GF-D8 (cell line): Measurements from ENCODE around the gene PMPCA.
A peak's percentile ranks its signal among the peaks of the same experiment; 100 is the strongest.

Source experiments
- DNase-seq: peaks from one replicate; lab custom pipeline; 2025; lab: John Stamatoyannopoulos, UW

PMPCA gene

GRCh38 chr9:136373300-136374182 is 36.9 kb upstream of the PMPCA start, which contains the start of gene CARD9:
CARD9 (minus strand) TSS chr9:136373669; CDS start chr9:136372078, 1,591 bp downstream.
- DNase-seq: peak; percentile 72

- no peak for DNase-seq
Measured at GRCh38 chr9:136374183-136374575, 36.3 kb upstream of the PMPCA start.

- DNase-seq: no peak
Measured at GRCh38 chr9:136375096-136375495, 35.4 kb upstream of the PMPCA start.

GRCh38 chr9:136376457-136376856 is 34.0 kb upstream of the PMPCA start:
- no peak for DNase-seq

- peak; percentile 38 for DNase-seq
Measured at GRCh38 chr9:136377341-136378169, 32.9 kb upstream of the PMPCA start.

GRCh38 chr9:136378170-136379002 is 32.1 kb upstream of the PMPCA start:
- DNase-seq: no peak

GRCh38 chr9:136379003-136379287 is 31.5 kb upstream of the PMPCA start:
- no peak for DNase-seq

GRCh38 chr9:136379401-136379800 is 31.1 kb upstream of the PMPCA start:
- DNase-seq: no peak

GRCh38 chr9:136379891-136380290 is 30.6 kb upstream of the PMPCA start:
- no peak for DNase-seq

- DNase-seq: no peak
Measured at GRCh38 chr9:136380381-136380780, 30.1 kb upstream of the PMPCA start.

- DNase-seq: no peak
Measured at GRCh38 chr9:136381311-136381710, 29.1 kb upstream of the PMPCA start.

- no peak for DNase-seq
Measured at GRCh38 chr9:136381966-136382513, 28.4 kb upstream of the PMPCA start.

- DNase-seq: no peak
Measured at GRCh38 chr9:136383436-136383835, 27.0 kb upstream of the PMPCA start.

GRCh38 chr9:136385015-136385414 is 25.4 kb upstream of the PMPCA start:
- no peak for DNase-seq

GRCh38 chr9:136386018-136386417 is 24.4 kb upstream of the PMPCA start:
- DNase-seq: no peak

GRCh38 chr9:136387217-136387616 is 23.2 kb upstream of the PMPCA start:
- no peak for DNase-seq

- no peak for DNase-seq
Measured at GRCh38 chr9:136389396-136389795, 21.1 kb upstream of the PMPCA start.

- DNase-seq: no peak
Measured at GRCh38 chr9:136391737-136392537, 18.5 kb upstream of the PMPCA start.

GRCh38 chr9:136392538-136393449 is 17.7 kb upstream of the PMPCA start:
- no peak for DNase-seq

- no peak for DNase-seq
Measured at GRCh38 chr9:136393531-136393930, 16.9 kb upstream of the PMPCA start.
